Astrocyte (in vitro differentiated cells and primary cell): ENCODE measurements around the gene JAZF1. TPM values are rescaled to one million over a fixed set of nuclear protein-coding genes. Genes with fewer than 3 reads are reported as not detected.

ENCODE experiments used
- DNase-seq: peaks from one replicate; pipeline ENCODE4 v3.0.0-alpha.2; 2010; ENCODE audit warnings: low read depth
- FAIRE-seq: peaks from 2 replicates; lab custom pipeline; 2011; peaks lifted over from hg19 to GRCh38; lab: Jason Lieb, UNC
- H2AFZ ChIP-seq: 2 replicates; pipeline ENCODE4 v1.6.0; 2012; ENCODE audit warnings: low read depth, low read length, inconsistent platforms
- H3K27ac ChIP-seq: 2 replicates; pipeline ENCODE4 v1.5.1; 2011; ENCODE audit warnings: low read depth, low read length, inconsistent platforms
- H3K27me3 ChIP-seq: 2 replicates; pipeline ENCODE4 v1.6.0; 2011; ENCODE audit warnings: low read length, inconsistent platforms; ENCODE audit not compliant: insufficient read depth
- H3K36me3 ChIP-seq: 2 replicates; pipeline ENCODE4 v1.5.1; 2011; ENCODE audit warnings: low read length, inconsistent platforms; ENCODE audit not compliant: insufficient read depth
- H3K4me1 ChIP-seq: 2 replicates; pipeline ENCODE4 v1.5.1; 2011; ENCODE audit warnings: low read length, inconsistent platforms; ENCODE audit not compliant: insufficient read depth
- H3K4me2 ChIP-seq: 2 replicates; pipeline ENCODE4 v1.6.0; 2012; ENCODE audit warnings: low read length, inconsistent platforms
- H3K4me3 ChIP-seq: 2 replicates; pipeline ENCODE4 v1.5.1; 2011; ENCODE audit warnings: low read depth, mild to moderate bottlenecking, low read length, inconsistent platforms; ENCODE audit not compliant: insufficient read depth
- H3K79me2 ChIP-seq: 2 replicates; pipeline ENCODE4 v1.6.0; 2012; ENCODE audit warnings: mild to moderate bottlenecking, low read length, inconsistent platforms; ENCODE audit not compliant: insufficient read depth
- H3K9ac ChIP-seq: 2 replicates; pipeline ENCODE4 v1.6.0; 2012; ENCODE audit warnings: mild to moderate bottlenecking, low read length, inconsistent platforms
- H3K9me3 ChIP-seq: 2 replicates; pipeline ENCODE4 v1.5.1; 2012; ENCODE audit warnings: low read depth, mild to moderate bottlenecking, low read length, inconsistent platforms; ENCODE audit not compliant: insufficient read depth
- H4K20me1 ChIP-seq: 2 replicates; pipeline ENCODE4 v1.6.0; 2012; ENCODE audit warnings: low read length, inconsistent platforms; ENCODE audit not compliant: insufficient read depth
- H3K27ac Mint-ChIP-seq: one replicate; pipeline ENCODE4 v1.8.0; 2021; ENCODE audit warnings: mild to moderate bottlenecking, mixed read lengths; ENCODE audit not compliant: unreplicated experiment
- H3K27me3 Mint-ChIP-seq: one replicate; pipeline ENCODE4 v1.8.0; 2021; ENCODE audit warnings: low read depth, mixed read lengths; ENCODE audit not compliant: unreplicated experiment
- H3K36me3 Mint-ChIP-seq: one replicate; pipeline ENCODE4 v1.8.0; 2021; ENCODE audit warnings: low read depth, mixed read lengths; ENCODE audit not compliant: unreplicated experiment
- H3K4me1 Mint-ChIP-seq: one replicate; pipeline ENCODE4 v1.8.0; 2021; ENCODE audit warnings: low read depth, mixed read lengths; ENCODE audit not compliant: unreplicated experiment
- H3K4me3 Mint-ChIP-seq: one replicate; pipeline ENCODE4 v1.8.0; 2021; ENCODE audit warnings: mild to moderate bottlenecking, moderate library complexity, mixed read lengths; ENCODE audit not compliant: unreplicated experiment
- H3K9me3 Mint-ChIP-seq: one replicate; pipeline ENCODE4 v1.8.0; 2021; ENCODE audit warnings: mild to moderate bottlenecking, mixed read lengths; ENCODE audit not compliant: unreplicated experiment
- CTCF ChIP-seq: IDR thresholded peaks from 2 replicates; pipeline ENCODE4 v1.5.1; 2011; ENCODE audit warnings: low read depth, mild to moderate bottlenecking, inconsistent platforms, low read length, moderate library complexity; ENCODE audit not compliant: insufficient read depth
- EZH2 ChIP-seq: IDR thresholded peaks from 2 replicates; pipeline ENCODE4 v1.6.1; 2012; ENCODE audit warnings: mild to moderate bottlenecking, low read length, inconsistent platforms; ENCODE audit not compliant: insufficient read depth
- total RNA-seq: library from RNA; stranded (reverse); gene quantifications from 2 replicates; pipeline ENCODE4 v1.2.1, GENCODE V29; 2021

Gene JAZF1
- total RNA-seq, 1 donor from 2014 or later = 20.1 TPM

- no peak overlapping the region for H3K4me3 ChIP-seq
- H3K79me2 ChIP-seq = no peaks in the 10 kb centered on the region
- H2AFZ ChIP-seq = no peak overlapping the region
- H3K4me1 ChIP-seq = peaks cover 7% of the 10 kb centered on the region
- no peaks in the 10 kb centered on the region for H3K27me3 ChIP-seq
- no peaks in the 10 kb centered on the region for H3K9me3 ChIP-seq
- H3K27ac ChIP-seq = no peak overlapping the region
- H3K9ac ChIP-seq = no peak overlapping the region
- H3K27ac Mint-ChIP-seq = no peak overlapping the region
- DNase-seq = no peak
- H3K36me3 Mint-ChIP-seq = peaks cover 17% of the 10 kb centered on the region
- H3K4me2 ChIP-seq = no peak overlapping the region
- H3K4me3 Mint-ChIP-seq = no peak overlapping the region
- H3K4me1 Mint-ChIP-seq = peaks cover 11% of the 10 kb centered on the region
- no peak for FAIRE-seq
- TF ChIP-seq EZH2 = no peak
- TF ChIP-seq CTCF = no peak
- no peaks in the 10 kb centered on the region for H3K36me3 ChIP-seq
- peaks cover 5% of the 10 kb centered on the region for H3K9me3 Mint-ChIP-seq
- no peaks in the 10 kb centered on the region for H3K27me3 Mint-ChIP-seq
- peaks cover 4% of the 10 kb centered on the region for H4K20me1 ChIP-seq
Measured at GRCh38 chr7:27872356-27873275, 308.0 kb downstream of the JAZF1 start.

GRCh38 chr7:27871866-27872265 is 308.7 kb downstream of the JAZF1 start:
- peaks cover 7% of the 10 kb centered on the region for H3K4me1 ChIP-seq
- H3K27me3 Mint-ChIP-seq = no peaks in the 10 kb centered on the region
- no peaks in the 10 kb centered on the region for H3K36me3 ChIP-seq
- TF ChIP-seq EZH2 (no peak), CTCF (no peak)
- H2AFZ ChIP-seq = no peak overlapping the region
- no peak overlapping the region for H3K27ac Mint-ChIP-seq
- H3K4me1 Mint-ChIP-seq = peaks cover 11% of the 10 kb centered on the region
- no peak overlapping the region for H3K4me2 ChIP-seq
- no peaks in the 10 kb centered on the region for H3K79me2 ChIP-seq
- peaks cover 18% of the 10 kb centered on the region for H3K36me3 Mint-ChIP-seq
- no peak overlapping the region for H3K4me3 ChIP-seq
- H3K9me3 ChIP-seq = no peaks in the 10 kb centered on the region
- H3K27me3 ChIP-seq = no peaks in the 10 kb centered on the region
- H3K27ac ChIP-seq = no peak overlapping the region
- H3K9ac ChIP-seq = no peak overlapping the region
- H4K20me1 ChIP-seq = peaks cover 4% of the 10 kb centered on the region
- no peak for DNase-seq
- H3K4me3 Mint-ChIP-seq = no peak overlapping the region
- no peak for FAIRE-seq
- peaks cover 5% of the 10 kb centered on the region for H3K9me3 Mint-ChIP-seq

GRCh38 chr7:27871086-27871485 is 309.5 kb downstream of the JAZF1 start:
- Mint-ChIP-seq H3K9me3 (peaks cover 6% of the 10 kb centered on the region), H3K27me3 (no peaks in the 10 kb centered on the region), H3K36me3 (peaks cover 20% of the 10 kb centered on the region), H3K4me3 (no peak overlapping the region), H3K4me1 (peaks cover 11% of the 10 kb centered on the region), H3K27ac (no peak overlapping the region)
- peak; percentile 45 for FAIRE-seq
- no peaks in the 10 kb centered on the region for H3K9me3 ChIP-seq
- H3K4me2 ChIP-seq = no peak overlapping the region
- H4K20me1 ChIP-seq = peaks cover 4% of the 10 kb centered on the region
- H3K4me1 ChIP-seq = peaks cover 7% of the 10 kb centered on the region
- no peaks in the 10 kb centered on the region for H3K79me2 ChIP-seq
- H3K9ac ChIP-seq = no peak overlapping the region
- H3K27ac ChIP-seq = no peak overlapping the region
- H3K4me3 ChIP-seq = no peak overlapping the region
- TF ChIP-seq CTCF = no peak
- TF ChIP-seq EZH2 = no peak
- no peak for DNase-seq
- H3K27me3 ChIP-seq = no peaks in the 10 kb centered on the region
- no peaks in the 10 kb centered on the region for H3K36me3 ChIP-seq
- H2AFZ ChIP-seq = no peak overlapping the region
